HG02642 (cell line): ENCODE data around the gene TMEM150B.
"Not testable (repeated sequence)": the region's sequence is repeated elsewhere in the genome, so short reads cannot be mapped to it uniquely, and the experiment has no call there.

Experiments
- ATAC-seq: cut with Tn5 transposase; IDR thresholded peaks from one replicate; pipeline ENCODE4 v1.9.1; 2021; ENCODE audit warnings: mild to moderate bottlenecking; ENCODE audit not compliant: unreplicated experiment, poor library complexity

TMEM150B gene

GRCh38 chr19:55339889-55340783 lies 15.0 kb upstream of the TMEM150B start:
- no peak for ATAC-seq

GRCh38 chr19:55339105-55339888 lies 14.2 kb upstream of the TMEM150B start, which contains the start of gene KMT5C:
Gene KMT5C, plus strand, starts transcription at chr19:55339876. Its CDS starts 2,061 bp downstream, at chr19:55341937.
- peak; percentile 87 for ATAC-seq

GRCh38 chr19:55336101-55336500 lies 11.0 kb upstream of the TMEM150B start:
- ATAC-seq = no peak

GRCh38 chr19:55333870-55334269 lies 8.7 kb upstream of the TMEM150B start:
- ATAC-seq = no peak

GRCh38 chr19:55329791-55330190 lies 4.7 kb upstream of the TMEM150B start:
- ATAC-seq = not testable (repeated sequence)

GRCh38 chr19:55328774-55329318 lies 3.7 kb upstream of the TMEM150B start:
- not testable (repeated sequence) for ATAC-seq

- ATAC-seq = no peak
Measured at GRCh38 chr19:55324662-55325061, 479 bp downstream of the TMEM150B start.

GRCh38 chr19:55322204-55322885 lies 2.8 kb downstream of the TMEM150B start:
- no peak for ATAC-seq

- no peak for ATAC-seq
Measured at GRCh38 chr19:55321466-55322137, 3.5 kb downstream of the TMEM150B start.

- no peak for ATAC-seq
Measured at GRCh38 chr19:55320844-55321419, 4.2 kb downstream of the TMEM150B start.

- ATAC-seq = no peak
Measured at GRCh38 chr19:55319785-55320184, 5.4 kb downstream of the TMEM150B start.

GRCh38 chr19:55316646-55317045 lies 8.5 kb downstream of the TMEM150B start:
- ATAC-seq = no peak

- no peak for ATAC-seq
Measured at GRCh38 chr19:55315956-55316525, 9.1 kb downstream of the TMEM150B start.

GRCh38 chr19:55314396-55314795 lies 10.7 kb downstream of the TMEM150B start:
- no peak for ATAC-seq

GRCh38 chr19:55312621-55313512 lies 12.3 kb downstream of the TMEM150B start:
- ATAC-seq = no peak

- no peak for ATAC-seq
Measured at GRCh38 chr19:55311797-55312196, 13.3 kb downstream of the TMEM150B start.

- ATAC-seq = no peak
Measured at GRCh38 chr19:55311397-55311796, 13.7 kb downstream of the TMEM150B start.

- ATAC-seq = no peak
Measured at GRCh38 chr19:55310498-55310897, 14.6 kb downstream of the TMEM150B start.
